ENCODE data around the gene PPP2R5D.

GRCh38 chr6:42958125-42958524 is 26.2 kb upstream of the PPP2R5D start:
- TF ChIP-seq POLR2A (IDR thresholded peaks at IDR 0.05; ENCODE audit: low read depth, low read length) (no peak), TAF1 (IDR thresholded peaks at IDR 0.05; ENCODE audit: borderline replicate concordance, low read depth, low read length) (no peak), POLR2AphosphoS5 (IDR thresholded peaks at IDR 0.05; ENCODE audit: low read depth, low read length) (no peak)

Measured in GM12892 (cell line).